ENCODE results near the gene PRDM16.

PRDM16 gene

DNA sequence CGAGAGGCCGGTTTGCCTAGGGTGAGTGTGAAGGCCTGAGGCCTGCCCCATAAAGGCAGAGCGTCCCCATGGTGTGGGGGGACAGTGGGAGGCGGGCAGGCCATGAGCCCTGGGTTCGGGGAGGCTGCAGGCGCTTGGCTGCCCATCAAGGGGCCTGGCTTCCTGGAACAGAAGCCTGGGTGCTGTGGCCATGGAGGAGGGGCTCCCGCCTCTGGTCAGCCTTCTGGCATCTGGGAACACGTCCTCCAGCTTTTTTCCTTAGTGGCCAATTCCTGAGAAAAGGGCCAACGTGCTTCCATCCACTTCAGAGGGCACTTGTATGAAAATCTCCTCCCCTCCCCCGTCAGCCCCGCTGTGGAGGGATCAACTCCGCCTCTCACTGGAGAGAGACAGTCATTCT lies 58.7 kb downstream of the PRDM16 start:
- ATAC-seq: no peak

DNA sequence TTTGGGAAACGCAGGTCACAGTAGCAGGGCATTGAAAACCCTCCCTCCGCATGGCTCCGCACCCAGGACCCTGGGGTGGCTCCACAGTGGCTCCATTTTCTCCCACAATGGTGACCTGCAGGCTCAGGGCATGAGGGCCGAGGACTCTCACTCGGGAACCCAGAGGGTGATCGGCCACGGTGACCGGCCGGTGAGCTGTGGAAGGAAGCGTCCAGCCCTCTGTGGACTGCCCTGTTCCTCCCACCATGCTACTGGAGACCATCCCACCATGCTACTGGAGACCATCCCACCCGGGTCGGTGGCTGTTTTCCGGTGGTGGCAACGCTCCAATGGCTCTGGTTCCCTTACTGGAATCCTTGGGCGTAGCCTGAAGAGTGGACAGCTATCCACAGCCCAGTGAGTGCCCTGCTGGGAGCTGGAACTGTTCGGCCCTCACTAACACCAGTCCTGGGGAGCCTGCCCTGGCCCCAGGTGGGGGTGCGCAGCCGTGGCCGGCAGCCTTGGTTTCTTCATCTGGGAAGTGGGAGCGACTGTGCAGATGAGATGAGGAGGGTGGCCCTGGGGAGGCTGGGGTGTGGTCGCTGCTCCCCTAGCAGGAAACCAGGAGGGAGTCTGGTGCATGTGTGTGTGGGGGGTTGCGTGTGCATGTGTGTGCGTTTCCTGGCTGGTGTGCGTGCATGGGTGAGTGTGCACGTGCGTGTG lies 59.6 kb downstream of the PRDM16 start:
- no peak for ATAC-seq

DNA sequence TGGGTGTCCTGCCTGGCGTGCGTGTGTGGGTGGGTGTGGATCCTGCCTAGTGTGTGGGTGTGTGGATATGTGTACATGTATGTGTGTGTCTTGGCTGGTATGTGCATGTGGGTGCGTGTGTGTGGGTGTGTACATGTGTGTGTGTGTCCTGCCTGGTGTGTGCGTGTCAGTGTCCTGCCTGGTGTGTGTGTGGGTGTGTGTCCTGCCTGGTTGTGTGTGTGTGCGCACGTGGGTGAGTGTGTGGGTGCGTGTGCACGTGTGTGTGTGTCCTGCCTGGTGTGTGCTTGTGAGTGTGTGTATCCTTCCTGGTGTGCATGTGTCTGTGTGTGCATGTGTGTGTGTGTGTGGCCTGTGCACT lies 60.1 kb downstream of the PRDM16 start:
- no peak for ATAC-seq

DNA sequence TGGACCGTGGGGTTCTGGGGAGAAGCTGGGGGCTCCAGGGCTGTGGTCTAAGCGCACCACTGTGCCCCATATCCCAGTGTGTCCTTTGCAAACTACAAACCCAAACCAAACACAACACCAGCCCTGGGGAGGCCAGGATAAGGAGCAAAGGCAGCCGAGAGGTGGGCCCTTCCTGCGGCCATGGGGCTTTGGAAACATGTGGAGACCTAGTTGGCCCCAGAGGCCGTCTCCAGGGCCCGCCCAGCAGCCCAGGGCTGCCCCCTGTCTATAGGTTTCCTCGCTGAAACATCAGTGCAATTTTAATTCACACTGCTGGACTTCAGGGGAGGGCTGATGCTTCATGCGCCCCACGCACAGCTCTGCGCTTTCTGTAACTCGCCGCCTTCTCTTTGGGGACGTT lies 61.3 kb downstream of the PRDM16 start:
- no peak for ATAC-seq

DNA sequence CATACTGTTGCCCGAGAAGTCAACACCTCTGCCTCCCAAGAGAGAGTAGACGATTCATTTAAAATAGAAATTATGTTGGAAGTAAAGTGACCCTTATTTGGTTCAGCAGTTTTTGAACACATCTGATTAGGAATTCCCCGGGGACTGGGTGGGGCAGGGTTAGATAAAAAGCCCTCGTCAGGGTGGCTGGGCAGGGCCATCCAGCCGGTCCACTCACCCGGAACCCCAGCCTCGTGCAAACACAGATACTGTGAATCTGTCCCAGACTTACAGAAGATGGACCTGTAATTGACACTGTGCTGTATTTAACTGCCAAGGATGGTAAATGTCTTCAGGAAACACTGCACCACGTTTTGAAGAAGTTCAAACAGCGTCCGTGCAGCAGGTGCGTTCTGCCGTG lies 63.7 kb downstream of the PRDM16 start:
- ATAC-seq: no peak

DNA sequence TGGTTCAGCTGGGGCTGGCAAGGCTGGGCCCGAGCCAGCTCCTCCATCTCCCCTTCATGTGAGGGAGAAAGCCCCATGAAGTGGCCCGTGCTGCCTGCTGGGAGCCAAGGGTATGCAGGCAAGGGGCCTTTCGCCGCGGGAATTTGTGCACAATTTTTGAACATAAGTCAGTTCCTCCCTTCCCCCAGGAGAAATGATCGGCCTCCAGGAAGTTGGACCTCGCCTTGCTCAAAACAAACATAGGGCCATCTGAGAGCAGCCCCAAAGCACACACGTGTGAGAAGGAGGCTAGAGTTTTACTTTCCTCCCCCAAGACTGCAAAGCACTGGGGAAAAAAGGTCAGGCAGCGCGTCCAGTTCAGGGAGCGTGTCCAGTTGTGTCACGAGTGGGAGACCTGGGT lies 64.7 kb downstream of the PRDM16 start:
- ATAC-seq: no peak

DNA sequence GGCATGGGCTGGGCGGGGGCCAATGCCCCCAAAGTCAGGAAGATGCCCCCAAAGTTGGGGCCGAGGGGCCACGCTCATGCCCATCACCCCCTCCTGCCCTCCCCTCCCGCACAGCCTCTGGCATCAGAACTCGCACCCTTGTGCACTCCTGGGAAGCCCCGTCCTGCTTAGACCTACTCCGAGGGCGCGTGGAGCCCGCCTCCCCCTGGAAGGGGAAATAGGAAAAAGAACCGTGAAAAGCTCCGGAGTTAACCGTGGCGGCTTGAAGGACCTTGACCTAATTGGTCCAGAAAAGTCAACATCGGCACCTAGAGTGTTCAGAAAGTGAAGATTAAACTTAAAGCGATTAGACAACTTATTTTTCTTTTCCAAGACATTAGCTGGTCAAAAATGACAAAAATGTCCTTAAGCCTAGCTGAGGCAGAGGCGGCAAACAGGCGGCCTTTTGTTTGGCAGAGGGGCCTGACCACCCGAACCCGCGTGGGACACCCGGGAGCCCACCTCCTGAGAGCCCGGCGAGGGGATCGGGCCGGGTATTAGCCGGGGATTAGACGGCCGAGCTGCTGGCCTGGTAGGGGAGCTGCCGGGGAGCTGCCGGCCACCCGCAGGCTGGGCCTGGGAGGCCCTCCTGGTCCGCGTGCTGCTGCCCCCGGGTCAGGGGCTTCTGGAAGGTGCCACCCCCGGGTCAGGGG lies 65.5 kb downstream of the PRDM16 start:
- no peak for ATAC-seq

DNA sequence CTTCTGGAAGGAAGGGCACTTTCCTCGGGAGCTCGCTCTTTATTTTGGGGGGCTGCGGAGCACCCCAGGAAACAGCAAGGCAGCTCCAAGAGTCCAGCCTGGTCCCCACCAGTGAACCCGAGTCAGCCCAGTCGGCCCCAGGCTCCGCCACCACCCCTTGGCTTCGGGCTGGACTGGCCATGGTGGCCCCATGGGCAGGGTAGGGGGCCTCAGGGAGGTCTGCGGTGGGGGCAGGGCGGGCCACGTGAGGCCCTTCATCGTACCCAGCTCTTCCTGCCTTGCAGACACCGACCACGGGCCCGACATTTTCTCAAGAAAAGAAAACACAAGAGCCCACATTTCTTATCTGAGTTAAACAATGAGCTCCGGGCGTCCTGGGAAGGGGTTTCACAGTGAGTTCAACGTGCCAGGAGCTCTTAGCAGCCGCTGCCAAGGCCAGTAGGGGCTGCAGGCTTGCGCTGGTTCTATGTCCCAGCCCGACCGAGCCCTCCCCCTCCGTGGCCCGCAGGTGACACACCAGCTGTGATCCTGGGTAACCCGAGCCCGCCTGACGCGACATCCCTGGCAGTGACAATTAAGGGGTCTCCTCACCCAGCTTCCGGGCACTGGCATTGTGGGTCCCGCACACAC lies 66.2 kb downstream of the PRDM16 start:
- no peak for ATAC-seq

DNA sequence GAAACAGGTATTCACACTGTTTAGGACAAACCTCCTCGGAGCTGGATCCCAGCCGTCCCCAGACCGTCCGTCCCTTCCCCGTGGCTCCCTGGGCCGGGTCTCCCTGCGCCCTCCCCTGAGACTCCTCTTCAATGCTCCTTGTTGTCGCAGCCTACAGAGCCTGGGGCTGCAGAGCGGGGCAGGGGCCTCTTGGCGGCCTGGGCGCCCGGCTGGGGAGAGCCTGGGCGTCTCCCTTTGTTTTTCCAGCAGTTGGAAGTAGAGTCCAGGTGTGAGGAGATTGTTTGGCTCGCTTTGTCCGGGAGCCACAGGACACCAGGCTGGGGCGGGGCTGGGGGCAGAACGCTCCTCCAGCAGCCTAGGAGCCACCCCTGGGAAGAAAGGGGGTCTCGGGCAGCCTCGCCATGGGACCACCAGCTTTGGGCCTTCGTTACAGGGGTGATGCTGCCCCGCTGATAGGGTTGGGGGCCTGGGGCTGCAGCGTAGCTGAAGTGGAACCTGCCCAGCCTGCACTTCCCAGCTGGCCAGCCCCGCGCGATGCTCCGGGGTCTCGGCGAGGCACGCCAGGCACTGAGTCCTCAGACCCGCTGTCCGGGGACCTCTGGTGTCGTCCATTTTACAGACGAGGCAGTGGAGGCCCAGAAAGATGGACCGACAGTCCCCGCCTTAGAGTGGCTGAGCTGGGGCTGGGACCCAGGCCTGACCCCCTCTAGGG lies 66.9 kb downstream of the PRDM16 start:
- ATAC-seq: no peak

DNA sequence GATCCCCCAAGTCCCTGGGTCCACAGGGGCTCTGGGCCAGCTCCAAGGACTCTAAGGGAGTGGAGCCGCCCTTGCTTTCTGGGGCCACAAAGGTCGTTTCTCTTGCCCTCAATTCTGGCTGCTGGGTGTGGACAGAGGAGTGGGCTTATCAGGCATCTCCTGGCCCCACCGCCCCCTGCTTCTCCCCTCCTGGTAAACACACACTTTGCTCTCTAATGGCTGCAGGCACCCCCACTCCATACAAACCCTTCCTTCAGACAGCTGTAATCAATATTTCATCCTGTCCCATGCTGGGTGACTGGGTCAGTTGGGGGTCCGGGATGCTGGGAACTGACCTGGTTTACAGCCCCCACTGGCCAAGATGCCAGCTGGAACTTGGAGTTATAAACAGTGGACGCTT lies 67.5 kb downstream of the PRDM16 start:
- no peak for ATAC-seq

DNA sequence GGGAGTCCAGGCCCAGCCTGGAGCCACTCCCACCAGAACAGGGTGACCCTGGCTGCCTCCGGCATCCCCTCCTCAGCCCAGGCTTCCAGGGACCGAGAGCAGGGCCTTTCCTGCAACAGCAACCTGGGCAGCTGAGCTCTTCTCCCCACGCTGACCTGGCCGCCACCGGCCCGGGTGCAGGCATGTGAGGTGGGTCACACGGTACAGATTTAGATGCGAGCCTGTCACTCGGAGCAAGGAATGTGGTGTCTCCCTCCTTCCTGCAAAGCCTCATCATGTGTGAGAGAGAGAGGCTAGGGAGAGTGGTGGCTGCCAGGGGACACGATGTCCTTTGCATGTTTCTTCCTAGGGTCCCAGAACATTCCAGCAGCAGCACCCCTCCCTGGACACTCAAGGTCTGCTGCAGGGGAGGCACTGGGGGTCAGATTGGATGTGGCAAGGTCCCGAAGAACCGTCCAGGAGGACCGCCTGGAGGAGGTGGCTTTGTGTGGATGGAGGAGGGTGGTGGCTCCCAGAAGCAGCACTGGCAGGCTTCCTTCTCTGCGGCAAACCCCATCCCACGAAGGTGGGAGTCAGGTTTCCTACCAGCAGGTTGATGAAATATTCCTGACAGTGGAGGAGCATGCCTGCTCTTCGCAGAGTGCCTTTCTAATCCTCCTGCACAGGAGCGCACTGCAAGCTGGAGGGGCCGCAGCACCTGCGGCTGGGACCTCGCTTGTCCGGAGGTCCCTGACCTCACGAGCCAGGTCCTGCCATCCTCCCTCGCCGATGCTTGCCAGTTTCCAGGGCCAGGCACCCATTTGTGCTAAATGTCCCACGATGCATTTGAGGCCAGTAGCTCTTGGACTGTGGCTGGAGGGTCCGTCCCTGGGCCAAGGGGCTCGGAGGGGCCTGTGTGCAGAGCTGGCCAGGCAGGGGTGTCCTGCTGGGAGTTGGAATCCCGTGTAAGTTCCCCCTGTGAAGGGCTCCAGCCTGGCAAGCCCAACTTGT lies 68.4 kb downstream of the PRDM16 start:
- no peak for ATAC-seq

DNA sequence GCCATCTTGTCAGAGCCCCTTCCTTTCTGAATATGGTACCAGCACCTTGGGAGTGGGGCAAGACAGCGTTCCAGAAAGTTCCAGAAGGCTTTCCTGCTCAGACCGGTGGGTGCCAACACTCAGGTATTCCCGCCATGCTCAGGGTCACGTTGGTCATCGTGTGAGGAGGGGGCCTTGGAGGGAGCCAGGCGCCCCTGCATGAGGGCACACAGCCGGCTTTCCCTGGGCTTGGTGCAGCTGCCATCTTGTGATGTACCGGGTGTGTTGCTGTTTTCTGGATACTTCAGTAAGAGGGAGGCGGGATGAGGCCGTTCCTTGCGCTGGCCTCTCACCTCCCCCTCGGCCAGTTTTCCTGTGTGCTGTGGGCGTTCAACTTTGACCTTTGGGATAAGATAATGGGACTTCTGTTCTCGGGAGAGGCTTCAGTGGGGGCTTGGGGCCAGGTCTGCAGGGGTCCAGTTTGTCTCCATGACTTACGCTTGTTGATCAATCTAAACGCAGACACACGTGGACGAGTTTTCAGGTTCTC lies 69.7 kb downstream of the PRDM16 start:
- no peak for ATAC-seq

DNA sequence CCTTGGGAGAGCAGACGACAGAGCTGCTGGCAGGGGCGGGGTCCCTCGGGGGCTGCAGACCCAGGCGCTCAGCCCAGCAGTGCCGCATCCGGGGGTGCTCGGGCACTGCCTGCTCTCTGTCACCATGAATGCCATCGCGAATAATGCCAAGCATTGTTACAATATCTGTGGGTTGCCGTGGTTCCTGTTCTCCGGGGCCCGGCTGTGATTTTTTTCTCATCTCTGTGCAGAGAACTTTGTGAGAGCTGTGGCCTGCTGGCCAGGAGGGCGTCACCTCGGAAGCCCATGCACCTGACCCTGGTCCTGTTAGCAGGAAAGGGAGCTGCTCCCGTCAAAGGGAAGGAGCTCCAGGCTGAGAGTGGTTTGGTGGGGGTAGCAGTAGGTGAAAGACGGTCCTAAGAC lies 70.4 kb downstream of the PRDM16 start:
- ATAC-seq: no peak

DNA sequence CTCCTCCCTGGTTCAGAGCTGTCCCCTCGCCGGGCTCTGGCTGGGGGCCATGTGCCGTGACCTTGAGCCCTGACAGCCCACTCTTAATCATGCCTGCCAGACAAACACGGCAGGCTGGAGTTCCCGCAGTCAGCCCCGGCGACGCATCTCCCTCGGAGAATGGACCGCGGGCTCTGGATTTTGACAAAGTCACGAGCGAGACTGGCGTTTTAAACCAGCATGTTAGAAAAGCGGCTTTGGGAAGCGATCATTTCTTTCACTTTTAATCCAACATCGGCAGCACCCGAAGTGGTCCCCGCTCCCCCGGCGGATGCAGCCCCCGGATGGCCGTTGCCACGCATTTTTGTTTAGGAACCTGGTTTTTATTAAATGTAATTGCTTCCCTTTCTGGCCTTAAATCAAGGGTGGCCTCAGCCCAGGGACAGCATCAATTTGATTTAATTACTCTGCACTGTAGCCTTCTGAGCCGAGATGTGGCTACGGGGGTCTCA lies 70.9 kb downstream of the PRDM16 start:
- no peak for ATAC-seq

DNA sequence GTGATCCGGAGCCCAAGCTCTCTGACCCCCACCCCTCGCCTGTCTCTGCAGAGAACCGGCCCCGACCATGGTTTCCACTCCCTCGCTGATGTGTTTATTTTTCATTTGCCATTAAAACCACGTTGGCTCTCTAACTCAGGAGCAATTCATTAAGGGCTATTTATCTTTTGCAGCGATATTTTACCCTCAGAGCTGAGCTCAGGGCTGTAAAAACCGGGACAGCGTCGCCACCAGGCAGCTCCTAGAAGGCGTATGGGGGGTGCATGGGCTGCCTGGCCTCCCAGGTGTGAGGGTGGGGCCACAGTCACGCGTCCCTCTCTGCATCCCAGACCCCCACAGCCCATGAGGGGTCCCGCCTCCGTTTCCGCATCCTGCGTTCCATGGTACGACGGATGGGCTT lies 71.4 kb downstream of the PRDM16 start:
- ATAC-seq: no peak

DNA sequence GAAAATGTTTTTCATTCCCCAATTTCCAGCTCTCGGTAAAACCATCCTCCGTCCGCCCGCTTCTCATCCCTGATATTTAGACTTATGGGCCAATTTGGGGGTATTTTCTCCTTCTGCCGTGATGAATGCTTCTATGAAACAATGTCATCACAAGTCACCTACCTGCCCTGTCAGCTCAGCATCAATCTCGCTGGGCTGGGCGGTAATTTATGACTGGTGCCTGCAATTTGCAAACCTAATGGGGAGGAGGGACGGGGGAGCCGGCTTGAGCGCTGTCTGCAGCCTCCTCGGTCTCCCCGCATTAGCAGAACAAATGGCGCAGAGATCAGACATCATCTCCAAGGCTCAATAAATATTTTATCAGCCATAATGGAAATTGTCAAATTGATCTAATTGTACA lies 72.1 kb downstream of the PRDM16 start:
- no peak for ATAC-seq

DNA sequence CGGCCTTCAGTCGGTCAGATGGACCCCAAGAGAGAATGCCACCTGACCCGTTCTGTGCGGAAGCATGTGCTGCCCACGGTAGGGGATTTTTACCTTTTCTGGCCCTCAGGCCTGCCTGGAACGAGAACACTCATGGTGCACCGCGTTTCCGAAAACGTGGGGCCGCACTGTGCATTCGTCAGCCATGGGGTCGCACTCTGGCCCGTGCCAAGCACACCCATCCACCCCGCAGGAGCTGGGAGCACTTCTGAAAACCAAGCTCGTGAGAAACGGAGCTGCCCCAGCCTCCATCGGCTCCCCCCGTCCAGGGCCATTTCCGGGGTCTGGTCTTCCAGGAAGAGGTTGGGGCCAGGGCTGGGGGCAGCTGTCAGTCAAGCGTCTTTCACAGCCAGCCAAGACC lies 72.8 kb downstream of the PRDM16 start:
- ATAC-seq: no peak

DNA sequence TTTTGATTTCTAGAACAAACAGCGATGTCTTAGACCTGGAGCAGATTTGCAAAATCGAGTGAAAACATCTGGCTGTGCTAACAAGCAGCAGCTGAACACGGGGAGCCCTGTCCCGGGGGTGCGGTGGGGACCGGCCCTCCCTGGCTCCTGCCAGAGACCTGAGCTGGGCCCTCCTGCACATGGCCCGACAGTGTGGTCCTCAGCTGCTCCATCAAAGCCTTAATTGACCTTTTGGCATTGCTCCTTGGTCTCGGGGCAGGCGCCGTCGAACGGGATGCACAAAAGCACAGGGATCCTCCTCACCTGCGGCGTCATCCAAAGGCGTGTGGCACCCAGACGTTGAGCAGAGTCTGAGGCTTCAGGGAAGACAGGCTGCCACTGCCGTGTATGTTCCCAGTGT lies 73.2 kb downstream of the PRDM16 start:
- no peak for ATAC-seq

DNA sequence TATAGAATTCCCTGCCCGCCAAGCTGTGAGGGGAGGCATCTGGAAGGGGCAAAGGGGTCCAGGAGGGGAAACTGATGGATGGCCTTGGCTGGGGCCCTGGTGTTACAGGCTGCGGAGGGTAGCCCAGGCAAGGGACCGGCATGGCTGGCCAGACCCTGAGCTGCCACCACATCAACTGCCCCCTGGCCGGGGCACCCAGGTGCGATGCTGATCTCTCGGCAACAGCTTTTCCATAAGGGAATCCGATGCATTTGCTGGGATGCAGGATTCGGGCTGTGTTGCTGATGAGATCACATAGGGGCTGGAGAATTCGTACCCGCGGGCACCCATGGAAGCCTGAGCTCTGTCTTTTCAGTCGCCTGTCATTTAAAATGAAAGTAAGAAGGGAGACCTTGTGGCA lies 73.7 kb downstream of the PRDM16 start:
- no peak for ATAC-seq

DNA sequence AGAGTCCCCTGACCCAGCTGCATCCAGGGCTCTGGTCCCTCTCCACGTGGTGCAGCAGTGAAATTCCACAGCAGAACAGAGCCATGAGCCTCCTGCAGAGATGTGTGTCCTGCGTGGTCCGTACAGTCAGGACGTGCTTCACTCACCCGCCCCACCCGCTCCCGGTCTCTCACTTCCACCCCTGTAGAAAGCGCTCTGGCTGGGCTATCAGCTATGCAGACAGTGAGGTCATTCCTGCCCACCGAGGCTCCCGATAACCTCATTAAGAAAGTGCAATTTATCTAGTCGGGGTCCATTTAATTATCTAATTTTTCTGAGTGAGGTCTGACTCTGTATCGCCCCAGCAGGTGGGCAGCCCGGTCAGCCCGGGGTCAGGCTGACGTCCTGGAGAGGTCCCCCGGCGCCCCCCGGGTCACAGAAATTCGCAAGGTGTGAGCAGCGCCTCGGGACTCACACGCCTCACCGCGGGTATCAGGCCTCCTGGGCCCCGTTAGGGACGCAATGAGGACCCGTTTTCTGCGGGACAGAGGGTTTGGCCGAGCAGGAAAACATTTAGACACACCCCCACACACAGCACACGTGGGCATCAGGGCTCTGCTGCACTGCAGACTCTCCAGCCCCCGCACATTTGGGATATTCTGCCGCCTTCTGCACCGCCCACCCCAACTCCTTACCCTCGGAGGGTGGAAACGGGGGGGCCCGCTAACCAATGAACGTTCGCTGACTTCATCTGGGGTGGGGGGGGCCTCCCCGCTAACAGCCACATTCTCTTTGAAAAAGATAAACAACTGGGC lies 76.7 kb downstream of the PRDM16 start:
- no peak for ATAC-seq

DNA sequence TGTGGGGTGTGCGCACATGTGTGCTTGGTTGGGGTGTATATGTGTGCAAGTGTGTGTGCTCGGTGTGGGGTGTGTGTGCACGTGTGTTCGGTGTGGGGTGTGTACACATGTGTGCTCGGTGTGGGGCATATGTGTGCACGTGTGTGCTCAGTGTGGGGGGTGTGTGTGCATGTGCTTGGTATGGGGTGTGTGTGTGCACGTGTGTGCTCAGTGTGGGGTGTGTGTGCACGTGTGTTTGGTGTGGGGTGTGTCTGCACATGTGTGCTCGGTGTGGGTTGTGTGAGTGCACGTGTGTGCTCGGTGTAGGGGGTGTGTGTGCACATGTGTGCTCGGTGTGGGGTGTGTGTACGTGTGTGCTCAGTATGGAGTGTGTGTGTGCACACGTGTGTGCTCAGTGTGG lies 77.5 kb downstream of the PRDM16 start:
- no peak for ATAC-seq

Measured in activated CD4-positive, CD25-positive, alpha-beta regulatory T cell treated with anti-CD3 and anti-CD28 coated beads, Interleukin-2, amount 50 U/mL, for 24 hours (primary cell).